NT2/D1 (cell line): ENCODE data around the gene PIGX.

Experiments used
- SUZ12 ChIP-seq: IDR thresholded peaks from 2 replicates; pipeline ENCODE4 v1.6.1; 2011; ENCODE audit not compliant: insufficient read length, insufficient read depth; ENCODE audit errors: extremely low read depth
- ZNF274 ChIP-seq: IDR thresholded peaks from 2 replicates; pipeline ENCODE4 v1.6.1; 2011; ENCODE audit warnings: mild to moderate bottlenecking, low read depth, low read length

DNA sequence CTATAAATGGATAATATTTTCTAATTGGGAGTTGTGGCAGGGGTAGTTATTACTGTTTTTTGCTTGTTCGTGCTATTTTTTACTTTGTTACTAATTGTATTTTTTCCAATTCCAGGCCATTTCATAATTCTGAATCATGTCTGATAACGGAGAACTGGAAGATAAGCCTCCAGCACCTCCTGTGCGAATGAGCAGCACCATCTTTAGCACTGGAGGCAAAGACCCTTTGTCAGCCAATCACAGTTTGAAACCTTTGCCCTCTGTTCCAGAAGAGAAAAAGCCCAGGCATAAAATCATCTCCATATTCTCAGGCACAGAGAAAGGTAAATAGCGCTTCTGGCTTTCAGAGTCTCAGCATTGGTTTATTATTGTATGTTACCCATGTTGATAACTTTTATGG is 70.3 kb downstream of the PIGX start:
- TF ChIP-seq ZNF274 (no peak), SUZ12 (no peak)
